Measurements from ENCODE around the gene PPP1R1B. TPM values are rescaled to one million over a fixed set of nuclear protein-coding genes. Genes with fewer than 3 reads are reported as not detected.

Gene PPP1R1B
- total and polyA plus RNA-seq, 9 of the 15 experiments (the other 6 are each of a cell fraction or from before 2014, with no cell fraction given) = 0.07 to 0.18 (median 0.10) TPM; not detected in 4

GRCh38 chr17:39617446-39618245 lies 9.1 kb upstream of the PPP1R1B start (continued):
- no peak for TF ChIP-seq ZNF217 (CRISPR knock-in tag; IDR thresholded peaks at IDR 0.05)
- TF ChIP-seq RBM25 (IDR thresholded peaks at IDR 0.05; ENCODE audit: low read depth, low read length, severe bottlenecking) = peak; percentile 78
- TF ChIP-seq, protein P1, sequence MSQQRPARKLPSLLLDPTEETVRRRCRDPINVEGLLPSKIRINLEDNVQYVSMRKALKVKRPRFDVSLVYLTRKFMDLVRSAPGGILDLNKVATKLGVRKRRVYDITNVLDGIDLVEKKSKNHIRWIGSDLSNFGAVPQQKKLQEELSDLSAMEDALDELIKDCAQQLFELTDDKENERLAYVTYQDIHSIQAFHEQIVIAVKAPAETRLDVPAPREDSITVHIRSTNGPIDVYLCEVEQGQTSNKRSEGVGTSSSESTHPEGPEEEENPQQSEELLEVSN (IDR thresholded peaks at IDR 0.05; ENCODE audit: borderline replicate concordance in 1 of 2, extremely low read depth in 1 of 2, insufficient read depth in 1 of 2, insufficient read length in 1 of 2, low read depth in 1 of 2, low read length in 1 of 2, poor library complexity in 1 of 2, severe bottlenecking in 1 of 2) = peak; percentile 55 to 92
- TF ChIP-seq HNRNPUL1 (IDR thresholded peaks at IDR 0.05; ENCODE audit: low read length) = no peak
- TF ChIP-seq ZNF445 (CRISPR knock-in tag; IDR thresholded peaks at IDR 0.05; ENCODE audit: low read depth) = no peak
- TF ChIP-seq ZNF24 (IDR thresholded peaks at IDR 0.05) = no peak
- TF ChIP-seq ZFP36 (IDR thresholded peaks at IDR 0.05; ENCODE audit: low read depth, low read length, partially characterized antibody) = peak; percentile 99
- peak; percentile 71 for TF ChIP-seq NFIC (IDR thresholded peaks at IDR 0.05)
- no peak for TF ChIP-seq ZNF12 (CRISPR knock-in tag; IDR thresholded peaks at IDR 0.05)
- peak; percentile 91 for TF ChIP-seq ZNF436 (CRISPR knock-in tag; IDR thresholded peaks at IDR 0.05)
- peak; percentile 22 for TF ChIP-seq HMGN3 (IDR thresholded peaks at IDR 0.05; ENCODE audit: borderline replicate concordance, extremely low read depth, insufficient read length, low read depth, low read length)
- peak; percentile 83; the same call in 1 of the 2 replicates for TF ChIP-seq PTBP1 (IDR thresholded peaks at IDR 0.05; ENCODE audit: low read depth, low read length)
